ENCODE measurements around the gene ARSA. TPM values are rescaled to one million over a fixed set of nuclear protein-coding genes. Genes with fewer than 3 reads are reported as not detected.

Gene ARSA
- polyA plus RNA-seq, 3 donors, result 11.9 to 85.2 (median 12.1) TPM

DNA sequence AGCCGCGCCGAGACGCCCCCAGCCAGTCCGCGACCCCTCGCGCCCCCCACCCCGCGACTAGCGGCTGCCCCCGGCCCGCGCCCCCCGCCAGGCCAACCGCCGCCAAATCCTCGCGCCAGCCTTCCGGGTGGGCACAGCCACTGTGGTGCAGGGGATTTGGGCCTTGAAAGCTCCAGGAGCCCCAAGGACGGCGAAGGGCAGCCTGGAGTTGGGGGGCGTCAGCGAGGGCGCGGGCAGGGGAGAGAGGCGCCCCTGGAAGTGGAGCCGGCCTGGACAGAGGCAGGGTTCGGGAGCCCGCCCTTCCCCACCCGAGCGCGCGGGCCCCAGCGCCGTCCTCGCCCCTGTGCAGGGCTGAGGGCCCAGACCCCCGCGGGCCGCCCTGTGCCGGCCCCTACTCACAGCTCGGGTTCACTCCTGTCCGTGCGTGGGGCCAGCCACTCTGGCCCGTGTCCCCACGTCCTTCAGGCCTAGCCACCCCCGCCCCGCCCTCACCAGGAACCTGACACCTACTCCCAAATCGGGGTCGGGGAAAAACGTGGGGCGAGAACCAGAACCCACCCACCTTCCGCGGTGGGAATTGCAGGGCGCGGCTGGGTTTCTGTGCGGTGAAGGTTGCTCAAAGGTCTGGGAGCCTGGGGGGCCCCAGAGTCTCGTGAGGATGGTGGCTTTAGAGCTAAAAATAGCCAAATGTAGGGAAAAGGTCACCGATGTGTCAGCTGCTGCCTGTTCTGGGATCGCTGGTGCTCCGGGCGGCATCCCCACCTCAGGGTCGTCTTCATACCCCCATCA lies 49.8 kb downstream of the ARSA start, which contains the start of gene CPT1B:
Gene CPT1B, minus strand, starts transcription at position 441 of the 789 bp plus-strand sequence. CDS start 512 bp downstream, outside the sequence.
- H3K27ac Mint-ChIP-seq, result peak within 1 kb of the TSS in 1 of 7 donors; percentile 53
- no peak for TF ChIP-seq CTCF (IDR thresholded peaks at IDR 0.05)
- Histone ChIP-seq H3K9ac (ENCODE audit: insufficient read depth, low read length, poor library complexity, severe bottlenecking) (no peak within 1 kb of the TSS), H3K4me2 (replicated peaks; ENCODE audit: extremely low read depth, low read length, poor library complexity, severe bottlenecking) (peak within 1 kb of the TSS; percentile 10), H3K36me3 (replicated peaks in 1 of 2; ENCODE audit: control insufficient read depth in 1 of 2, insufficient read depth in 2 of 2, low read length in 2 of 2) (peaks cover 0 to 47% of the 10 kb centered on the region in 2 donors), H3K4me1 (ENCODE audit: control insufficient read depth in 1 of 2, insufficient read depth in 2 of 2, low read length in 2 of 2) (peaks cover 21 to 37% of the 10 kb centered on the region in 2 donors), H2AFZ (ENCODE audit: insufficient read depth, low read depth, low read length, poor library complexity, severe bottlenecking) (no peak within 1 kb of the TSS), H3K9me3 (replicated peaks in 1 of 2; ENCODE audit: control insufficient read depth in 1 of 2, insufficient read depth in 1 of 2, low read length in 2 of 2) (no peaks in the 10 kb centered on the region), H3K79me2 (ENCODE audit: insufficient read depth, low read length) (peaks cover 15% of the 10 kb centered on the region), H3K27me3 (ENCODE audit: control insufficient read depth in 2 of 2, insufficient read depth in 2 of 2, low read length in 2 of 2) (no peaks in the 10 kb centered on the region), H3K27ac (ENCODE audit: low read depth in 1 of 2, low read length in 2 of 2) (no peak within 1 kb of the TSS), H3K4me3 (replicated peaks in 1 of 3; ENCODE audit: low read depth in 2 of 3, low read length in 3 of 3) (no peak within 1 kb of the TSS), H4K20me1 (ENCODE audit: insufficient read depth, low read length) (peaks cover 37% of the 10 kb centered on the region)
- WGBS (ENCODE audit: insufficient coverage), result 45% methylated on average over 41 of the region's 63 CpGs
- H3K4me1 Mint-ChIP-seq, result peaks cover 32% of the 10 kb centered on the region
- peak within 1 kb of the TSS; percentile 4 to 60 for H3K4me3 Mint-ChIP-seq
- H3K27me3 Mint-ChIP-seq (ENCODE audit: low read depth in 3 of 3), result peaks cover 2 to 8% (median 7%) of the 10 kb centered on the region in 3 donors
- H3K36me3 Mint-ChIP-seq, result peaks cover 38 to 58% of the 10 kb centered on the region in 2 donors
- DNase-seq, result peak in 1 of 3 donors; percentile 3
- intact Hi-C loops (cut with micrococcal nuclease), result loop anchor here in 1 of 2 donors (5.0 kb wide), 1 partner anchor 66 kb away; no protein-coding TSS in a partner anchor
- no peaks in the 10 kb centered on the region for H3K9me3 Mint-ChIP-seq

DNA sequence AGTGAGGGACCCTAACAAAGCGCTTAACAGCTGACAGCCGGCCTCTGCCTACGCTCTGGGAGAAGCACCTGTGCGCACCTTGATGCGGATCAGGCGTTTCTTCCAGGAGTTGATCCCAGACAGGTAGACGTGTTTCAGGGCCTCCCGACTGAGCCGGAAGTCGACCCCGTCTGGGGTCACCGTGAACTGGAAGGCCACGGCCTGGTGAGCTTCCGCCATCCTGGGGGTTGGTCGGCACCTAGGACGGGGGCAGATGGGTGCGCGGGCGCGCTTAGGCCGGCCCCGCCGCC lies 50.3 kb downstream of the ARSA start:
- DNase-seq, result peak in 1 of 3 donors; percentile 2
- WGBS (ENCODE audit: insufficient coverage), result 57% methylated on average over 23 of the region's 23 CpGs
- peaks cover 37% of the 10 kb centered on the region for H4K20me1 ChIP-seq (ENCODE audit: insufficient read depth, low read length)
- no peaks in the 10 kb centered on the region for H3K9me3 Mint-ChIP-seq
- H3K4me1 ChIP-seq (ENCODE audit: control insufficient read depth in 1 of 2, insufficient read depth in 2 of 2, low read length in 2 of 2), result peaks cover 20 to 34% of the 10 kb centered on the region in 2 donors
- peaks cover 2 to 8% (median 7%) of the 10 kb centered on the region in 3 donors for H3K27me3 Mint-ChIP-seq (ENCODE audit: low read depth in 3 of 3)
- no peak overlapping the region for H3K4me3 ChIP-seq (replicated peaks in 1 of 3; ENCODE audit: low read depth in 2 of 3, low read length in 3 of 3)
- no peaks in the 10 kb centered on the region for H3K9me3 ChIP-seq (replicated peaks in 1 of 2; ENCODE audit: control insufficient read depth in 1 of 2, insufficient read depth in 1 of 2, low read length in 2 of 2)
- H2AFZ ChIP-seq (ENCODE audit: insufficient read depth, low read depth, low read length, poor library complexity, severe bottlenecking), result no peak overlapping the region
- intact Hi-C loops (cut with micrococcal nuclease), result loop anchor here in 1 of 2 donors (5.0 kb wide), 1 partner anchor 65 kb away; no protein-coding TSS in a partner anchor
- peaks cover 40 to 63% of the 10 kb centered on the region in 2 donors for H3K36me3 Mint-ChIP-seq
- no peak overlapping the region for H3K4me2 ChIP-seq (replicated peaks; ENCODE audit: extremely low read depth, low read length, poor library complexity, severe bottlenecking)
- H3K27ac Mint-ChIP-seq, result no peak overlapping the region
- no peaks in the 10 kb centered on the region for H3K27me3 ChIP-seq (ENCODE audit: control insufficient read depth in 2 of 2, insufficient read depth in 2 of 2, low read length in 2 of 2)
- H3K27ac ChIP-seq (ENCODE audit: low read depth in 1 of 2, low read length in 2 of 2), result no peak overlapping the region
- peaks cover 0 to 53% of the 10 kb centered on the region in 2 donors for H3K36me3 ChIP-seq (replicated peaks in 1 of 2; ENCODE audit: control insufficient read depth in 1 of 2, insufficient read depth in 2 of 2, low read length in 2 of 2)
- peaks cover 14% of the 10 kb centered on the region for H3K79me2 ChIP-seq (ENCODE audit: insufficient read depth, low read length)
- peak overlapping the region; percentile 4 to 35 for H3K4me3 Mint-ChIP-seq
- TF ChIP-seq CTCF (IDR thresholded peaks at IDR 0.05), result no peak
- peaks cover 32% of the 10 kb centered on the region for H3K4me1 Mint-ChIP-seq
- no peak overlapping the region for H3K9ac ChIP-seq (ENCODE audit: insufficient read depth, low read length, poor library complexity, severe bottlenecking)

Measured in CD14-positive monocyte (primary cell).